Stomach smooth muscle (tissue), 2 donors: Measurements from ENCODE around the gene ZNF784.

Experiments
- H3K27ac ChIP-seq: one replicate; pipeline ENCODE4 v1.7.0; 2013; ENCODE audit warnings: mild to moderate bottlenecking, low read length, inconsistent platforms
- H3K27me3 ChIP-seq, 2 donors: one replicate each; pipeline ENCODE4 v1.7.0; 2013; ENCODE audit warnings: low read length in 2 of 2; ENCODE audit not compliant: insufficient read depth in 2 of 2, control insufficient read depth in 1 of 2
- H3K36me3 ChIP-seq, 2 donors: one replicate each; pipeline ENCODE4 v1.7.0; 2013; ENCODE audit warnings: low read length in 2 of 2; ENCODE audit not compliant: control insufficient read depth in 2 of 2, insufficient read depth in 2 of 2
- H3K4me1 ChIP-seq: one replicate; pipeline ENCODE4 v1.7.0; 2013; ENCODE audit warnings: low read length; ENCODE audit not compliant: control insufficient read depth, insufficient read depth
- H3K4me3 ChIP-seq, 2 donors: one replicate each; pipeline ENCODE4 v1.7.0; 2013; ENCODE audit warnings: low read length in 2 of 2
- H3K9ac ChIP-seq, 2 donors: one replicate each; pipeline ENCODE4 v1.7.0; 2013; ENCODE audit warnings: low read length in 2 of 2, mild to moderate bottlenecking in 1 of 2
- H3K9me3 ChIP-seq, 2 donors: one replicate each; pipeline ENCODE4 v1.7.0; 2013; ENCODE audit warnings: low read length in 2 of 2; ENCODE audit not compliant: control insufficient read depth in 2 of 2
- donor health status: healthy.
- donor health status: Pancreatic carcinoma.

ZNF784 gene

GRCh38 chr19:55600662-55601028 lies 23.7 kb downstream of the ZNF784 start:
- peak overlapping the region; percentile 96 for H3K4me3 ChIP-seq
- no peaks in the 10 kb centered on the region for H3K9me3 ChIP-seq
- peak overlapping the region; percentile 97 for H3K27ac ChIP-seq
- H3K27me3 ChIP-seq = no peaks in the 10 kb centered on the region
- peaks cover 6 to 7% of the 10 kb centered on the region in 2 donors for H3K36me3 ChIP-seq
- peaks cover 20% of the 10 kb centered on the region for H3K4me1 ChIP-seq
- peak overlapping the region; percentile 72 to 76 for H3K9ac ChIP-seq

GRCh38 chr19:55599842-55600661 lies 24.3 kb downstream of the ZNF784 start, which contains the start of gene ZNF524:
TSS of gene ZNF524 (plus strand) at chr19:55600288. CDS start at chr19:55602113, 1,825 bp downstream.
- Histone ChIP-seq H3K27ac (peak within 1 kb of the TSS; percentile 97), H3K27me3 (no peaks in the 10 kb centered on the region), H3K4me3 (peak within 1 kb of the TSS; percentile 96), H3K4me1 (peaks cover 18% of the 10 kb centered on the region), H3K9me3 (no peaks in the 10 kb centered on the region), H3K9ac (peak within 1 kb of the TSS; percentile 96), H3K36me3 (peaks cover 9 to 12% of the 10 kb centered on the region in 2 donors)

DNA sequence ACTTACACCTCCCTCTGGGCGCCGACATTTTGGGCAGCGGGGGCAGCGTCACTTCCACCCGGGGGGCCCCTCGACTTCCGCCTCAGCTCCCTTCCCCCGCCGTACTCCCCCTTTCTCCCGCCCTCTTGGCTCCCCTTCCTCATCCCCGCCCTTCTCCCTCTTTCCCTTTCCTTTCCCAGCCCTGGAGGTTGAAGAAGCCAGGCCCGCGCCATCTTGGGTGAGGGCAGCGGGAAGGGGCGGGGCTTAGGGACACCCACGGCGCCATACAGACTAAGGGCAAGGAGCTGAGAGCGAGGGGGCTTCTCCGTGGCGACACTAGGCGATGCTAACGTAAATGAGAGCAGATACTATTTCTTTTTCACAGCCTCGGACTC lies 24.9 kb downstream of the ZNF784 start, which contains the start of gene FIZ1:
Gene FIZ1, minus strand, starts transcription at position 50 of the 374 bp plus-strand sequence. CDS start 1,652 bp downstream, outside the sequence.
- Histone ChIP-seq H3K4me3 (peak within 1 kb of the TSS; percentile 96), H3K9ac (peak within 1 kb of the TSS; percentile 96), H3K27ac (peak within 1 kb of the TSS; percentile 97), H3K4me1 (peaks cover 13% of the 10 kb centered on the region), H3K36me3 (peaks cover 9 to 16% of the 10 kb centered on the region in 2 donors), H3K27me3 (no peaks in the 10 kb centered on the region), H3K9me3 (no peaks in the 10 kb centered on the region)

DNA sequence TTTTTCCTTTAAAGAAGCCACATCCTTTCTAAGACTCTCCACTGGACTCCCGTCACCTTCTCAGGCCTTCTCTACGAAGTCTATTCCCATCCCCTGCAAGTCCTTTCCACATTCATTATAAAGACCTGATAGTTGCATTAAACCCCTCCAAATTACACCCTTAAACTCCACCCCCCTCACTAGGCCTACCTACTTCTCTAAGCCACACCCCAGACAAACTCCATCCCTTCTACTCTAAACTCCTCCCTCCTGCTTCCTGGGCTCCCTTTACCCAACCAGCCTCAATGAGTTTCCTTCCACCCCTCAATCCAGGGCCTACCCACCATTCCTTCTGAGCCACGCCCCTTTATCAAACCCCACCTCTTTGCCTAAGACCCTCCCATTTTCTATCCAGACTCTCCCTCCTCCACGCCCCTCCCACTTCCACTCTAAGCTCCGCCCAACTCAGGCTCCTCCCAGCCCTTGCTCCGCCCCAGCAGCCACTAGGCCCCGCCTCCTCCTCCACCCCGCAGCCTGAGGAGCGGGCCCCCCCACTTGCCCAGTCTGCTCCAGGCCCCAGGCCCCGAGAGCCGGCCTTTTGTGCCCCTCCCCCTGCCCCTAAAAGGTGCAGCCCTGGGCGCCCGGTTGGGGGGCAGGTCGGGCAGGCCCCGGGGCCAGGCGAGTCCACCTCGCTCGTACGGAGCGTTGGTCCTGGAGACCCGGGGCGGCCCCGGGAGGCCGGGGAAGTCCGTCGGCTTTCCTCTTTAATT lies 25.5 kb downstream of the ZNF784 start:
- Histone ChIP-seq H3K4me1 (peaks cover 11% of the 10 kb centered on the region), H3K4me3 (peak overlapping the region; percentile 49 to 96), H3K27me3 (no peaks in the 10 kb centered on the region), H3K9ac (peak overlapping the region; percentile 79 to 96), H3K27ac (peak overlapping the region; percentile 97), H3K36me3 (peaks cover 9 to 16% of the 10 kb centered on the region in 2 donors), H3K9me3 (no peaks in the 10 kb centered on the region)

DNA sequence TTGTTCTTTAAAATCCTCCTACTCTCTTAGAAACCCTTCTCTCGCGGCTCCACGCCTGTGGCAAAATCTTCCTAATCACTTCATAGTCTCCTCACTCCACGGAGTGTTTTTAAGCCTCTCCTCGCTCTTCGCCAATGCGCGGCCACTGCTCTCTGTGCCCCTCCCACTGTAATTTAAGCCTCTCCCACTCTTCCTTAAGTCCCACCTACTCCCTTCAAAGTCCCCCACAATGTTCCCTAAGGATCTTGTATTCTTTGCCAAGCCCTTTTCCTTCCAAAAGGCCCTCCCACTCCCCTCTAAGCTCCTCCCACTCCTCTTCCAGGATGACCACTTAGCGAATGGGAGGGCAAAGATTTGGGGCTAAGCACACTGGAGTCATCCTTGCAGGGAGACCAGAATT lies 26.3 kb downstream of the ZNF784 start:
- no peak overlapping the region for H3K9ac ChIP-seq
- H3K36me3 ChIP-seq = peaks cover 9 to 16% of the 10 kb centered on the region in 2 donors
- no peak overlapping the region for H3K27ac ChIP-seq
- H3K9me3 ChIP-seq = no peaks in the 10 kb centered on the region
- no peaks in the 10 kb centered on the region for H3K27me3 ChIP-seq
- peaks cover 11% of the 10 kb centered on the region for H3K4me1 ChIP-seq
- peak overlapping the region in 1 of 2 donors; percentile 96 for H3K4me3 ChIP-seq

DNA sequence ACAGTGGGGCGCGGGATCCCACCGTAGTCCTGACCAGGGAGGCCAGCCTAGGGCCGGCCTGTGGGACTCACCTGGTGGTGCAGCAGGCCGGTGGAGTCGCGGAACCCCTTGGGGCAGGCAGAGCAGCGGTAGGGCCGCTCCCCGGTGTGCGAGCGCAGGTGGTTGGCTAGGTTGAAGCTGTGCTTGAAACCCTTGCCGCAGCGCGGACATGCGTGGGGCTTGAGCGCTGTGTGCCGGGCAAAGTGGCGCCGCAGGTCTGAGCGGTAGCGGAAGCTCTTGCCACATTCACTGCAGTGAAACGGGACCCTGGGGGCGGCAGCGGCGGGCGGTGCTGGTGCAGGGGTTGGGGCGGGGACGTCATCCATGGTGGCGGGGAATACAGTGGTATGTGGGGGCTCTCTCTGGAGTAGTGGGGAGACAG lies 26.9 kb downstream of the ZNF784 start:
- H3K9me3 ChIP-seq = no peaks in the 10 kb centered on the region
- no peaks in the 10 kb centered on the region for H3K27me3 ChIP-seq
- peaks cover 11% of the 10 kb centered on the region for H3K4me1 ChIP-seq
- no peak overlapping the region for H3K27ac ChIP-seq
- H3K9ac ChIP-seq = no peak overlapping the region
- peaks cover 9 to 16% of the 10 kb centered on the region in 2 donors for H3K36me3 ChIP-seq
- no peak overlapping the region for H3K4me3 ChIP-seq

DNA sequence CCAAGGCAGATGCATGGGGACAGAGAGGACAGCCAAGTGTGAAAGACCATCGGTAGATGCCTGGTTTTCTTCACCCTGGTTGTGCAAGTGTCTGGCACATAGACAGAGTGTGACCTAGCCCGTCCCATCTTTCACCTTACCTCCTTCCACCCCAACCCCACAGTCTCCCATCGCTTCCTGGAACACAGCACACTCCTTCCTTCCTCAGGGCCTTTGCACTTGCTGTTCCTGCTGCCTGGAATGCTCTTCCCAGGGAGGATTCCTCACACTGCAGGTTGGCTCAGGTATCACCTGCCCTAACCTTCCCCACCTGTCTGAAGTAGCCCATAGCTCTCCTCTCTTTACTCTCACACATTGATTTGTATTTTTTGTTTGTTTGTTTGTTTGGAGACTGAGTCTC lies 28.1 kb downstream of the ZNF784 start:
- no peaks in the 10 kb centered on the region for H3K27me3 ChIP-seq
- H3K27ac ChIP-seq = no peak overlapping the region
- no peaks in the 10 kb centered on the region for H3K9me3 ChIP-seq
- H3K36me3 ChIP-seq = peaks cover 9 to 16% of the 10 kb centered on the region in 2 donors
- no peak overlapping the region for H3K9ac ChIP-seq
- H3K4me1 ChIP-seq = peaks cover 7% of the 10 kb centered on the region
- no peak overlapping the region for H3K4me3 ChIP-seq

GRCh38 chr19:55594996-55595545 lies 29.3 kb downstream of the ZNF784 start:
- H3K9me3 ChIP-seq = no peaks in the 10 kb centered on the region

GRCh38 chr19:55593096-55593772 lies 31.1 kb downstream of the ZNF784 start:
- Histone ChIP-seq H3K9ac (no peak overlapping the region), H3K9me3 (no peaks in the 10 kb centered on the region), H3K27ac (no peak overlapping the region), H3K4me1 (no peaks in the 10 kb centered on the region), H3K36me3 (peaks cover 9 to 16% of the 10 kb centered on the region in 2 donors), H3K4me3 (no peak overlapping the region), H3K27me3 (peaks cover 0 to 4% of the 10 kb centered on the region in 2 donors)

More at GRCh38 chr19:55594996-55595545, 29.3 kb downstream of the ZNF784 start:
- Histone ChIP-seq H3K27ac (no peak overlapping the region), H3K9ac (no peak overlapping the region), H3K36me3 (peaks cover 9 to 16% of the 10 kb centered on the region in 2 donors), H3K4me3 (no peak overlapping the region), H3K27me3 (peaks cover 0 to 3% of the 10 kb centered on the region in 2 donors), H3K4me1 (no peaks in the 10 kb centered on the region)
